Hepatocyte (in vitro differentiated cells): ENCODE results near the gene FOCAD. TPM values are rescaled to one million over a fixed set of nuclear protein-coding genes. Genes with fewer than 3 reads are reported as not detected.

Experiments used
- DNase-seq: peaks from one replicate; pipeline ENCODE4 v3.0.0-alpha.2; 2016; ENCODE audit warnings: low spot score
- H2AFZ ChIP-seq: fragments of 200-600 bp; sonication (generic); 2 replicates; pipeline ENCODE4 v1.6.0; 2016; ENCODE audit warnings: antibody characterized with exemption, mild to moderate bottlenecking
- H3K27ac ChIP-seq: fragments of 200-600 bp; sonication (generic); 2 replicates; pipeline ENCODE4 v1.5.1; 2016; ENCODE audit warnings: mild to moderate bottlenecking
- H3K27me3 ChIP-seq: fragments of 200-600 bp; sonication (generic); 2 replicates; pipeline ENCODE4 v1.6.1; 2016
- H3K36me3 ChIP-seq: fragments of 200-600 bp; sonication (generic); replicated peaks from 2 replicates; pipeline ENCODE4 v1.5.1; 2016; ENCODE audit warnings: low read depth; ENCODE audit not compliant: insufficient read depth
- H3K4me1 ChIP-seq: fragments of 200-600 bp; sonication (generic); 2 replicates; pipeline ENCODE4 v1.5.1; 2016; ENCODE audit warnings: mild to moderate bottlenecking, moderate library complexity; ENCODE audit not compliant: insufficient read depth
- H3K4me2 ChIP-seq: fragments of 200-600 bp; sonication (generic); 2 replicates; pipeline ENCODE4 v1.6.0; 2016
- H3K4me3 ChIP-seq: fragments of 200-600 bp; sonication (generic); 2 replicates; pipeline ENCODE4 v1.5.1; 2016; ENCODE audit warnings: mild to moderate bottlenecking
- H3K79me2 ChIP-seq: fragments of 200-600 bp; sonication (generic); 2 replicates; pipeline ENCODE4 v1.6.0; 2017; ENCODE audit warnings: mild to moderate bottlenecking
- H3K9me2 ChIP-seq: fragments of 200-600 bp; sonication (generic); replicated peaks from 2 replicates; pipeline ENCODE4 v1.6.0; 2017; ENCODE audit warnings: mild to moderate bottlenecking; ENCODE audit not compliant: insufficient read depth
- H3K9me3 ChIP-seq: fragments of 200-600 bp; sonication (generic); 2 replicates; pipeline ENCODE4 v1.5.1; 2016; ENCODE audit warnings: low read depth, mild to moderate bottlenecking
- H4K20me1 ChIP-seq: fragments of 200-600 bp; sonication (generic); 2 replicates; pipeline ENCODE4 v1.6.0; 2016; ENCODE audit warnings: mild to moderate bottlenecking; ENCODE audit not compliant: insufficient read depth, poor library complexity, severe bottlenecking
- EZH2 ChIP-seq: fragments of 200-600 bp; sonication (generic); IDR thresholded peaks from 2 replicates; pipeline ENCODE4 v1.6.1; 2016; ENCODE audit warnings: antibody characterized with exemption, mild to moderate bottlenecking, borderline replicate concordance
- EZH2phosphoT487 ChIP-seq: fragments of 200-600 bp; sonication (generic); IDR thresholded peaks from one replicate; pipeline ENCODE4 v1.6.1; 2018; ENCODE audit warnings: antibody characterized with exemption, mild to moderate bottlenecking, low read depth, moderate library complexity; ENCODE audit not compliant: unreplicated experiment, severe bottlenecking
- WGBS: methylation state at CpG from one replicate; pipeline ENCODE4 v1.1.6; 2016; ENCODE audit warnings: low lambda C conversion rate; ENCODE audit errors: missing lambda C conversion rate; 5-methylcytosine and 5-hydroxymethylcytosine counted together
- polyA plus RNA-seq: library from polyadenylated mRNA; unstranded; fragments of >200 nt; fragmentation: Nextera tagmentation; extraction: Ambion mirVana; gene quantifications from 2 replicates; pipeline ENCODE4 v1.2.1, GENCODE V29; 2016
- total RNA-seq: library from RNA; depleted of rRNA; stranded (reverse); fragments of >200 nt; gene quantifications from 2 replicates; pipeline ENCODE4 v1.2.3, GENCODE V29; 2014
- TF ChIP-seq, protein P1 (sequence below): fragments of 200-600 bp; sonication (generic); IDR thresholded peaks from 2 replicates; pipeline ENCODE4 v1.5.1; 2016; ENCODE audit warnings: antibody characterized with exemption, mild to moderate bottlenecking; ENCODE audit not compliant: poor library complexity

FOCAD gene
- total and polyA plus RNA-seq, 2 experiments from 2014 or later, result 21.7 to 54.1 TPM

DNA sequence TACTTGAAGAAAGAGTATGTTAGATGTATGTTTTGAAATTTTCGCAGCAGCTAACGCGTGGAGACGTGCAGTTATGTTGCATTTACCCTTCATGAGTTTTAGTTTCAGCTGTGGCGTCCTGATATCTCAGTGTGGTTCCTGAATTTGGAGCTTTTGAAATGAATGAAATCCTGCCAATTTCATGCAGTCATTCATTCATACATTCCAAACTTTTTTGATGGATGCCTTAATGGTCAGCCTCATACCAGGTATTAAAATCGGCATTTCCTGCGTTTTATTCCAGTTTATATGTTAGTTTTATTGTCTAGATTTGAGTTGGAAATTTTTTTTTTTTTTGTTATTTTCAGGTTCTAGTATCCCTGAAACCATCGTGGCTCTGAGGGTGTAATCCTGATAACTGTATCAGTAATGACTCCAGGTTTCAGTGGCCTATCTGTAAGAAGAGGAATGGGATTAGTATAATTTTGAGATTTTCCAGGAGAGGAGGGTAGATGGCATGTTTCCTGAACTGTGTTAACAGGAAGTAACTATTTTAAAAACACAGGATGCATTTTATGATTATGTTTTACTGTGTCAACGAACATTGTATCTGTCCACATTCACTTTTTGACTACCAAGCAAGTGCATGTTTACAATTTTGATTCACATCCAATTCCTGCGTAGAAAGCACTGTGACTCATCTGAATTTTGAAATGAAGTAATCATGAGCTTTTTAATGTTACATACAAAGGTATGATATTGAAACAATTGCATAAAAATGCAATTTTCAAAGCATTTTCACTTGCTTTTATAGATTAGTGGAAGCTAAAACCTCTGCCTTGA is 1.0 kb downstream of the FOCAD start:
- Histone ChIP-seq H3K9me2 (no peaks in the 10 kb centered on the region), H3K79me2 (peaks cover 51% of the 10 kb centered on the region), H3K36me3 (no peaks in the 10 kb centered on the region), H3K4me2 (peak overlapping the region; percentile 87), H2AFZ (peak overlapping the region; percentile 81), H3K27ac (peak overlapping the region; percentile 96), H3K4me3 (peak overlapping the region; percentile 85), H3K4me1 (peaks cover 18% of the 10 kb centered on the region), H3K27me3 (no peaks in the 10 kb centered on the region), H4K20me1 (no peaks in the 10 kb centered on the region), H3K9me3 (no peaks in the 10 kb centered on the region)
- no peak for TF ChIP-seq EZH2
- no peak for TF ChIP-seq EZH2phosphoT487
- TF ChIP-seq, protein P1, sequence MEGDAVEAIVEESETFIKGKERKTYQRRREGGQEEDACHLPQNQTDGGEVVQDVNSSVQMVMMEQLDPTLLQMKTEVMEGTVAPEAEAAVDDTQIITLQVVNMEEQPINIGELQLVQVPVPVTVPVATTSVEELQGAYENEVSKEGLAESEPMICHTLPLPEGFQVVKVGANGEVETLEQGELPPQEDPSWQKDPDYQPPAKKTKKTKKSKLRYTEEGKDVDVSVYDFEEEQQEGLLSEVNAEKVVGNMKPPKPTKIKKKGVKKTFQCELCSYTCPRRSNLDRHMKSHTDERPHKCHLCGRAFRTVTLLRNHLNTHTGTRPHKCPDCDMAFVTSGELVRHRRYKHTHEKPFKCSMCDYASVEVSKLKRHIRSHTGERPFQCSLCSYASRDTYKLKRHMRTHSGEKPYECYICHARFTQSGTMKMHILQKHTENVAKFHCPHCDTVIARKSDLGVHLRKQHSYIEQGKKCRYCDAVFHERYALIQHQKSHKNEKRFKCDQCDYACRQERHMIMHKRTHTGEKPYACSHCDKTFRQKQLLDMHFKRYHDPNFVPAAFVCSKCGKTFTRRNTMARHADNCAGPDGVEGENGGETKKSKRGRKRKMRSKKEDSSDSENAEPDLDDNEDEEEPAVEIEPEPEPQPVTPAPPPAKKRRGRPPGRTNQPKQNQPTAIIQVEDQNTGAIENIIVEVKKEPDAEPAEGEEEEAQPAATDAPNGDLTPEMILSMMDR, result no peak
- peak; percentile 17 for DNase-seq
- WGBS, result 18% methylated on average over 10 of the region's 10 CpGs

DNA sequence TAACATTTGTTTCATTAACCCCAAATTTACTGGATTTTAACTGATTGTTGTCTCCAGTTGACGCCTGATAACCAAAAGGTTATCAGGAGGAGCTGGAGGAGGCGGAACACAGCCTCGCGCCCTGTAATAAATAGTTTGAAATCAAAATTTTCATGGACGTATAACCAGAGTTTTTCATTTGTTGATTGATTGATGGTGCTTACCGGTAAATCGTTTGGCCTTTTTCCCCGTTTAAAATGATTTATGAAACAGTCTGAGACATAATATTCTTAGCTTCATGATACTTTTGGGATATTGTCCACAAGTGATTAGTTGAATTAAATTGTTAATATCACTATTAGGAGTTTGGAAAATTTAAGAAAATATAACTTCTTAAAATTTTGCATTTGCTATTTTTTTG is 1.7 kb downstream of the FOCAD start:
- WGBS, result 92% methylated on average over 8 of the region's 8 CpGs
- H3K27ac ChIP-seq, result peak overlapping the region; percentile 96
- DNase-seq, result no peak
- H2AFZ ChIP-seq, result no peak overlapping the region
- no peaks in the 10 kb centered on the region for H4K20me1 ChIP-seq
- H3K4me3 ChIP-seq, result peak overlapping the region; percentile 2
- peaks cover 58% of the 10 kb centered on the region for H3K79me2 ChIP-seq
- no peak for TF ChIP-seq EZH2phosphoT487
- TF ChIP-seq EZH2, result no peak
- TF ChIP-seq, protein P1, result no peak
- H3K9me2 ChIP-seq, result no peaks in the 10 kb centered on the region
- no peaks in the 10 kb centered on the region for H3K9me3 ChIP-seq
- peak overlapping the region; percentile 87 for H3K4me2 ChIP-seq
- H3K27me3 ChIP-seq, result no peaks in the 10 kb centered on the region
- peaks cover 18% of the 10 kb centered on the region for H3K4me1 ChIP-seq
- no peaks in the 10 kb centered on the region for H3K36me3 ChIP-seq

DNA sequence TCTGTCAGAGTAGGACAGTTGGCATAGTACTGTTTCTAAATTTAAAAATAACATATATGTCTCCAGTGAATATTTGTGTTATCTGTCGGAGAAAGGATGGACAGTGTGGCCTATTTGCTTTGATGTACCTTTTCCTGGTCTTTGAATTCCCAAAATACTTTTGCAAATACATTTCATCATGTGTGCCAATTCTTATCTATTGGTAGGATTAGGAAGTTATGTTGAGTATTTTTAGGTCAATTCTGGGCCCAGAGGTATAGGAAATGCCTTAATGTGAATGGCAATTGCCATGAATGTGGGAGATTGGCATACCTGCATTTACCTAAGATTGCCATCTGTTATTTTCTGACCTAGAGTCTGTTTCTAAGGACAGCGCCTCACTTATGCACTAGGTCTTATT is 5.8 kb downstream of the FOCAD start:
- Histone ChIP-seq H2AFZ (no peak overlapping the region), H3K9me3 (no peaks in the 10 kb centered on the region), H3K79me2 (peaks cover 90% of the 10 kb centered on the region), H3K27ac (no peak overlapping the region), H4K20me1 (no peaks in the 10 kb centered on the region), H3K27me3 (no peaks in the 10 kb centered on the region), H3K4me3 (no peak overlapping the region), H3K9me2 (no peaks in the 10 kb centered on the region), H3K4me2 (no peak overlapping the region), H3K36me3 (no peaks in the 10 kb centered on the region), H3K4me1 (peaks cover 23% of the 10 kb centered on the region)
- TF ChIP-seq EZH2phosphoT487 (no peak), EZH2 (no peak)
- TF ChIP-seq, protein P1, result no peak
- DNase-seq, result no peak
- 96% methylated on average over 2 of the region's 2 CpGs for WGBS
